DOHH2 (cell line): ENCODE results near the gene MGLL.

Source experiments
- EZH2phosphoT487 ChIP-seq: fragments of 200-600 bp; sonication (generic); IDR thresholded peaks from 2 replicates; pipeline ENCODE4 v1.6.1; 2017; ENCODE audit warnings: borderline replicate concordance, mild to moderate bottlenecking, antibody characterized with exemption, low read length, moderate library complexity, mixed read lengths
- TF ChIP-seq, protein P1 (sequence below): fragments of 200-600 bp; sonication (generic); IDR thresholded peaks from one replicate; pipeline ENCODE4 v1.5.1; 2014; ENCODE audit warnings: antibody characterized with exemption, mild to moderate bottlenecking, low read depth, low read length; ENCODE audit not compliant: poor library complexity, severe bottlenecking

DNA sequence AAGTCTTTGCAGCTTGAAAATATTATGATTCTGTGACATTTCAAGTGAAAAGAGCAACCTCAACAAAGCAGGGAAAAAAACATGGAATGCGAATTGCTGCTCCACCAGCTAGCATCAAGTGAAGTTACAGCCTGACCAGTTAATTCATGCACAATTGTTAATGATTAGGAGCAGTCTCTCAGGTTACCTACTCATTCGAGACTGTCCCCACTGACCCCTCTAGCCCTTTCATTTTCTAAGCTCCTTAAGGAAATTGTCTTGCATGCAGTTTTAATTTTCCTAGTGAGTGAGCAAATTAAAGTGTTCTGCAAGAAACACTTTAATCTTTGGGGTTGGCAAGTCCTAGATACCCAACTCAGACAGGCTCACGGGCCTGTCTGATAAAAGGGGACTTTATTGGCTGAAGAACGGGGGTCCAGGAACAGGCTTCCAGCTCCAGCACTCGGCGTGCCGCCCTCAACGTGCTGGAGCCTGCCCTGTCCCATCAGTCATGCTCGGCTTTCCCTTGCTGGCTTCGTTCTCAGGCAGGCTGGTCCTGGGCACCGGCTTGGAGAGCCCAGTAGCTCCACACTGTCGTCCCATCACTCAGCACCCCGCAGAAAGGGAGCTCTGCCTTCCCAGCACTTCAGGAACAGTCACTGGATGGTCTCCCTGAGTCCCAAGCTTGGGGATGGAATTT, 175.0 kb downstream of the MGLL start:
- TF ChIP-seq, protein P1, sequence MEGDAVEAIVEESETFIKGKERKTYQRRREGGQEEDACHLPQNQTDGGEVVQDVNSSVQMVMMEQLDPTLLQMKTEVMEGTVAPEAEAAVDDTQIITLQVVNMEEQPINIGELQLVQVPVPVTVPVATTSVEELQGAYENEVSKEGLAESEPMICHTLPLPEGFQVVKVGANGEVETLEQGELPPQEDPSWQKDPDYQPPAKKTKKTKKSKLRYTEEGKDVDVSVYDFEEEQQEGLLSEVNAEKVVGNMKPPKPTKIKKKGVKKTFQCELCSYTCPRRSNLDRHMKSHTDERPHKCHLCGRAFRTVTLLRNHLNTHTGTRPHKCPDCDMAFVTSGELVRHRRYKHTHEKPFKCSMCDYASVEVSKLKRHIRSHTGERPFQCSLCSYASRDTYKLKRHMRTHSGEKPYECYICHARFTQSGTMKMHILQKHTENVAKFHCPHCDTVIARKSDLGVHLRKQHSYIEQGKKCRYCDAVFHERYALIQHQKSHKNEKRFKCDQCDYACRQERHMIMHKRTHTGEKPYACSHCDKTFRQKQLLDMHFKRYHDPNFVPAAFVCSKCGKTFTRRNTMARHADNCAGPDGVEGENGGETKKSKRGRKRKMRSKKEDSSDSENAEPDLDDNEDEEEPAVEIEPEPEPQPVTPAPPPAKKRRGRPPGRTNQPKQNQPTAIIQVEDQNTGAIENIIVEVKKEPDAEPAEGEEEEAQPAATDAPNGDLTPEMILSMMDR, result no peak
- no peak for TF ChIP-seq EZH2phosphoT487
